ENCODE measurements around the gene ZC3H12D.

Gene ZC3H12D

DNA sequence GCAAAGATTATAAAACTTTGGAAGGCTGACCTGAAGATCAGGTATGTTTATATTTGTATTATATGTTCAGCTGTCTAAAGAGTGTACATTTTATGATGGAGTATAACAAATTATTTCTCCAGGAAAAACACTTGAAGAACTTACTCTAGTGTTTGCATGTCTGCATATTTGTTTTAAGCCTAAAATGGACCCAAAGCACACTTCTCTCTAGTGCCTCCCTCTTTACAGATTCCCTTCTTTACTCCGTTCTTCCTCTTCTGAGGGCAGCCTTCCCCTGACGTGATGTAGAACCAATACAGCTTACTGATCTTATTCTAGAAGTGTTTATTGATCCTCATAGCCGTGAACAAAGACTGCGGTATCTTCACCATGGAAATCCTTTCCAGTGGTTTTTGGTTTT lies 70.8 kb downstream of the ZC3H12D start:
- no peak for DNase-seq (ENCODE audit: low read depth)

GRCh38 chr6:149410557-149410956 lies 74.3 kb downstream of the ZC3H12D start:
- DNase-seq (ENCODE audit: low read depth), result no peak

DNA sequence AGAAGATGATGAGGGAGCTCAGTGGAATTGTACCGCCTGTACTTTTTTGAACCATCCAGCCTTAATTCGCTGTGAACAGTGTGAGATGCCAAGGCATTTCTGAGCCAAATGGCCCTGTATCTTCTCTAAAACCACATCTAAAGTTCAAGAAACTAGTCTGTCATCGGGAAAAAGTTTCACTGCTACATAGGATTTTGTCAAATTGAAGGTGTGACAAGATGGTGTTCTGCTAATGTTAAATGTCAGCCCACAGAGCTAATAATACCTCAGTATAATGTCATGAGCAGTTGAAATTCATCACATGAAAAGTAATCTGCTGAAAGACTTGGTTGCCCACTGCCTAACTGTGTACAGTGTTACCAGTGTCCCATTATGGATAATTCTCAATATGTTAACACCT lies 75.2 kb downstream of the ZC3H12D start:
- DNase-seq (ENCODE audit: low read depth), result no peak

GRCh38 chr6:149405823-149406765 lies 78.7 kb downstream of the ZC3H12D start:
- DNase-seq (ENCODE audit: low read depth), result peak; percentile 25

GRCh38 chr6:149403534-149403933 lies 81.3 kb downstream of the ZC3H12D start:
- no peak for DNase-seq (ENCODE audit: low read depth)

DNA sequence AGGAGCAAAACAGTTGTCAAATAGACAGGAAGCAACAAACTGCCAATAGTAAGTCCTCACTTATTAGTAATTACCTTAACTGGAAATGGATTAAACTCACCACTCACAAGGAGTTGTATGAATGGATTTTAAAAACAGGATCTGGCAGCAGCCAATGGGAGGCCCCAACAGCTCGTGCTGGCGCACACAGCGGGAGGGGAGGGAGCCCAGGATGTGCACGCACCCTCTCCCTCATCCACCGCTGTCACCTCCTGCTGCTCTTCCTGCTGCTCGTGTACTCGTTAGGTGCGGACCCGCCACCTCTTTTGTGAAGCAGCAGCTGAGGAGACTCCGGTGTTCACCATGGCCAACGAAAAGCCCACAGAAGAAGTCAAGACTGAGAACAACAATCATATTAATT lies 84.8 kb downstream of the ZC3H12D start, which contains the start of gene SUMO4:
Gene SUMO4, plus strand, starts transcription at position 213 of the 400 bp plus-strand sequence. Its CDS starts 130 bp downstream, at position 343.
- no peak for DNase-seq (ENCODE audit: low read depth)

GRCh38 chr6:149397384-149397783 lies 87.4 kb downstream of the ZC3H12D start:
- no peak for DNase-seq (ENCODE audit: low read depth)
